OCI-M1 (cell line): ENCODE results near the gene SLC38A2.
"Not testable (repeated sequence)": the region's sequence is repeated elsewhere in the genome, so short reads cannot be mapped to it uniquely, and the experiment has no call there.

Experiments
- DNase-seq: peaks from one replicate; lab custom pipeline; 2025; lab: John Stamatoyannopoulos, UW

Gene SLC38A2

GRCh38 chr12:46372544-46373300 lies at the start of gene SLC38A2:
TSS of gene SLC38A2 (minus strand) at chr12:46372773. CDS start at chr12:46371293, 1,480 bp downstream.
- DNase-seq: peak; percentile 95

GRCh38 chr12:46419675-46420074 lies 47.1 kb upstream of the SLC38A2 start:
- no peak for DNase-seq

GRCh38 chr12:46415552-46415951 lies 43.0 kb upstream of the SLC38A2 start:
- no peak for DNase-seq

- no peak for DNase-seq
These were observed 42.2 kb upstream of the SLC38A2 start for GRCh38 chr12:46414591-46415268.

GRCh38 chr12:46413368-46413767 lies 40.8 kb upstream of the SLC38A2 start:
- DNase-seq: no peak

GRCh38 chr12:46412857-46413256 lies 40.3 kb upstream of the SLC38A2 start:
- DNase-seq: no peak

- no peak for DNase-seq
These were observed 37.9 kb upstream of the SLC38A2 start for GRCh38 chr12:46410495-46410894.

GRCh38 chr12:46409974-46410373 lies 37.4 kb upstream of the SLC38A2 start:
- no peak for DNase-seq

- no peak for DNase-seq
These were observed 36.8 kb upstream of the SLC38A2 start for GRCh38 chr12:46409342-46409741.

- DNase-seq: no peak
These were observed 35.9 kb upstream of the SLC38A2 start for GRCh38 chr12:46408441-46408840.

GRCh38 chr12:46407361-46407760 lies 34.8 kb upstream of the SLC38A2 start:
- no peak for DNase-seq

- DNase-seq: peak; percentile 48
These were observed 33.9 kb upstream of the SLC38A2 start for GRCh38 chr12:46406352-46407027.

- DNase-seq: no peak
These were observed 32.2 kb upstream of the SLC38A2 start for GRCh38 chr12:46404733-46405132.

GRCh38 chr12:46404225-46404631 lies 31.7 kb upstream of the SLC38A2 start:
- no peak for DNase-seq

GRCh38 chr12:46403719-46404070 lies 31.1 kb upstream of the SLC38A2 start:
- no peak for DNase-seq

- no peak for DNase-seq
These were observed 30.6 kb upstream of the SLC38A2 start for GRCh38 chr12:46402941-46403718.

- no peak for DNase-seq
These were observed 29.9 kb upstream of the SLC38A2 start for GRCh38 chr12:46402451-46402850.

GRCh38 chr12:46401662-46402061 lies 29.1 kb upstream of the SLC38A2 start:
- no peak for DNase-seq

- no peak for DNase-seq
These were observed 27.8 kb upstream of the SLC38A2 start for GRCh38 chr12:46400406-46400805.

GRCh38 chr12:46399461-46400248 lies 27.1 kb upstream of the SLC38A2 start:
- not testable (repeated sequence) for DNase-seq

- DNase-seq: no peak
These were observed 24.3 kb upstream of the SLC38A2 start for GRCh38 chr12:46396826-46397225.
